OCI-LY7 (cell line): ENCODE data around the gene RARG.

Experiments
- EZH2phosphoT487 ChIP-seq: fragments of 200-600 bp; sonication (generic); IDR thresholded peaks from 2 replicates; pipeline ENCODE4 v1.6.1; 2018; ENCODE audit warnings: low read depth, borderline replicate concordance, mild to moderate bottlenecking, mixed run types, antibody characterized with exemption, low read length, moderate library complexity, mixed read lengths
- TF ChIP-seq, protein P1 (sequence below): fragments of 200-600 bp; sonication (generic); conservative IDR thresholded peaks from 2 replicates; pipeline ENCODE4 v1.5.1; 2014; ENCODE audit warnings: mild to moderate bottlenecking, antibody characterized with exemption, low read length, moderate library complexity, mixed read lengths

GRCh38 chr12:53235742-53236442, 3.9 kb upstream of the RARG start:
- TF ChIP-seq, protein P1, sequence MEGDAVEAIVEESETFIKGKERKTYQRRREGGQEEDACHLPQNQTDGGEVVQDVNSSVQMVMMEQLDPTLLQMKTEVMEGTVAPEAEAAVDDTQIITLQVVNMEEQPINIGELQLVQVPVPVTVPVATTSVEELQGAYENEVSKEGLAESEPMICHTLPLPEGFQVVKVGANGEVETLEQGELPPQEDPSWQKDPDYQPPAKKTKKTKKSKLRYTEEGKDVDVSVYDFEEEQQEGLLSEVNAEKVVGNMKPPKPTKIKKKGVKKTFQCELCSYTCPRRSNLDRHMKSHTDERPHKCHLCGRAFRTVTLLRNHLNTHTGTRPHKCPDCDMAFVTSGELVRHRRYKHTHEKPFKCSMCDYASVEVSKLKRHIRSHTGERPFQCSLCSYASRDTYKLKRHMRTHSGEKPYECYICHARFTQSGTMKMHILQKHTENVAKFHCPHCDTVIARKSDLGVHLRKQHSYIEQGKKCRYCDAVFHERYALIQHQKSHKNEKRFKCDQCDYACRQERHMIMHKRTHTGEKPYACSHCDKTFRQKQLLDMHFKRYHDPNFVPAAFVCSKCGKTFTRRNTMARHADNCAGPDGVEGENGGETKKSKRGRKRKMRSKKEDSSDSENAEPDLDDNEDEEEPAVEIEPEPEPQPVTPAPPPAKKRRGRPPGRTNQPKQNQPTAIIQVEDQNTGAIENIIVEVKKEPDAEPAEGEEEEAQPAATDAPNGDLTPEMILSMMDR: no peak
- TF ChIP-seq EZH2phosphoT487: no peak
